ENCODE results near the gene HUS1. TPM values are rescaled to one million over a fixed set of nuclear protein-coding genes. Genes with fewer than 3 reads are reported as not detected.

HUS1 gene
- total RNA-seq, 2 experiments from 2014 or later: 77.8 to 83.1 TPM

DNA sequence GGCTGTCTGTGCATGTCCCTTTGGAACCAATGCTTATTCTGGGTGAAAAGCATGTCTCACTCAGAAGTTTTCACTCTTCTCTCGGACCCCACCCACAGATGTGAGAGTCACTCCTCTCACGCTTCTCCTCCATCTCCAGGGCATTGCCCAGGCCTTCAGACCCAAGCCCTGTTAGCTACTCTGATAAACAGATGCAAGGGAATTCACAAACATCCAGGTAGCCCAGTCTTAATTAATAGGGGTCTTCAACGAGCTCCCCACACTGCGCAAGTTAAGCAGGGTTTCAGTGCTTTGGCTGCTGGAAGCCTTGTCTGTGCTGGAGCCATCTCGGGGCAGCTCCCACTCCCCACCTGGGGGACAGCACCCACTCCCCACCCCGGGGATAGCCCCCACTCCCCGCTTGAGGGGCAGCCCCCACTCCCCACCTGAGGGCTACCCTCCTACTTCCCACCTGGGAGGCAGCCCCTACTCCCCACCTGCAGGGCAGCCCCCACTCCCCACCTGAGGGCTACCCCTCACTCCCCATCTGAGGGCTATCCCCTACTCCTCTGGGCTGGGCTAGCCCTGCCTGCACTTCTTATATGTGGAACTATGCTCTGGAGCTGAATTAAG lies 39.9 kb downstream of the HUS1 start:
- no peak overlapping the region for H3K27ac ChIP-seq (ENCODE audit: low read depth in 1 of 2, low read length in 2 of 2)

DNA sequence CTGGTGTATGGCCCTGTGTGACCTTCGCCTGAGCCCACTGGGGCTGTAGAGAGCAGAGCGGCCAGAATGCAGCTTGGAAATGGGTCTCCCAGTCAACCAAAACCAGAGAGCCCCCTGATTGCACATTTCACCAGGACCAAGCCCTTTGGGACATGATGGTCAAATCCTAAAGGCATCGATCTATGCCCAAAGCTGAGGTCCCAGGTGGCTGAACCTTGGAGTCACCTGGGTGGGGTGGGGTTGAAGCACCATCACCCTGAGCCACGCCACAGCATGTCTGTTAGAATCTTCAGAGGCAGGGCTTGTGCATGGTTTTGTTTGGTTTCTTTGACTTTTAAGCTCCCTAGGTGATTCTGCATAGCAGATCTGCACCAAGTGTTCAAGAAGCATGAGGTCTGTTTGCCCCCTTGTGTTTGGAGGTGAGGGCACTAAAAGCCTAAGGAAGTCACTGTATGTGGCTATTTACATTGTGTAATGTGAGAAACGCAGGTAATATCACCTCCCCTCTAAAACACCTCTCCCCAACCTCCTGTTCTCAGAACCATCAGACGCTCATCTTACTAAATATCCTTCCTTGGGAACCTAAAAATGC lies 40.7 kb downstream of the HUS1 start:
- Mint-ChIP-seq H3K4me3 (no peak overlapping the region), H3K27ac (no peak overlapping the region), H3K27me3 (no peaks in the 10 kb centered on the region), H3K36me3 (ENCODE audit: low read depth) (no peaks in the 10 kb centered on the region), H3K9me3 (no peaks in the 10 kb centered on the region), H3K4me1 (ENCODE audit: low read depth) (no peaks in the 10 kb centered on the region)
- ChIA-PET CTCF (interaction anchor here (1.3 kb wide), 1 partner anchor 216 kb away, joined by 3 read pairs; no protein-coding TSS in a partner anchor), POLR2A (no interaction called here)
- ATAC-seq (ENCODE audit: poor library complexity): no peak
- intact Hi-C loops (cut with DNase I, micrococcal nuclease): no loop called here
- no peak overlapping the region for H3K27ac ChIP-seq (ENCODE audit: low read depth in 1 of 2, low read length in 2 of 2)
- no peak for DNase-seq
- TF ChIP-seq, protein P1, sequence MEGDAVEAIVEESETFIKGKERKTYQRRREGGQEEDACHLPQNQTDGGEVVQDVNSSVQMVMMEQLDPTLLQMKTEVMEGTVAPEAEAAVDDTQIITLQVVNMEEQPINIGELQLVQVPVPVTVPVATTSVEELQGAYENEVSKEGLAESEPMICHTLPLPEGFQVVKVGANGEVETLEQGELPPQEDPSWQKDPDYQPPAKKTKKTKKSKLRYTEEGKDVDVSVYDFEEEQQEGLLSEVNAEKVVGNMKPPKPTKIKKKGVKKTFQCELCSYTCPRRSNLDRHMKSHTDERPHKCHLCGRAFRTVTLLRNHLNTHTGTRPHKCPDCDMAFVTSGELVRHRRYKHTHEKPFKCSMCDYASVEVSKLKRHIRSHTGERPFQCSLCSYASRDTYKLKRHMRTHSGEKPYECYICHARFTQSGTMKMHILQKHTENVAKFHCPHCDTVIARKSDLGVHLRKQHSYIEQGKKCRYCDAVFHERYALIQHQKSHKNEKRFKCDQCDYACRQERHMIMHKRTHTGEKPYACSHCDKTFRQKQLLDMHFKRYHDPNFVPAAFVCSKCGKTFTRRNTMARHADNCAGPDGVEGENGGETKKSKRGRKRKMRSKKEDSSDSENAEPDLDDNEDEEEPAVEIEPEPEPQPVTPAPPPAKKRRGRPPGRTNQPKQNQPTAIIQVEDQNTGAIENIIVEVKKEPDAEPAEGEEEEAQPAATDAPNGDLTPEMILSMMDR (IDR thresholded peaks at IDR 0.05): no peak
- H3K27me3 ChIP-seq (ENCODE audit: control insufficient read depth in 1 of 2, insufficient read depth in 2 of 2, low read length in 2 of 2): no peaks in the 10 kb centered on the region
- no peak overlapping the region for H3K4me3 ChIP-seq (ENCODE audit: low read length)
- H3K9me3 ChIP-seq (ENCODE audit: control insufficient read depth in 1 of 2, insufficient read depth in 1 of 2, low read length in 2 of 2): no peaks in the 10 kb centered on the region
- no peaks in the 10 kb centered on the region for H3K4me1 ChIP-seq (ENCODE audit: insufficient read depth, low read length)
- H3K36me3 ChIP-seq (ENCODE audit: insufficient read depth, low read length): no peaks in the 10 kb centered on the region

More for the DNA sequence above, 39.9 kb downstream of the HUS1 start:
- intact Hi-C loops (cut with DNase I, micrococcal nuclease): loop anchor here (10.0 kb wide), 1 partner anchor 1225 kb away; no protein-coding TSS in a partner anchor
- Mint-ChIP-seq H3K4me1 (ENCODE audit: low read depth) (no peaks in the 10 kb centered on the region), H3K27ac (no peak overlapping the region), H3K9me3 (no peaks in the 10 kb centered on the region), H3K4me3 (no peak overlapping the region), H3K27me3 (no peaks in the 10 kb centered on the region), H3K36me3 (ENCODE audit: low read depth) (no peaks in the 10 kb centered on the region)
- TF ChIP-seq, protein P1 (IDR thresholded peaks at IDR 0.05): no peak
- CTCF ChIA-PET: no interaction called here
- DNase-seq: no peak
- POLR2A ChIA-PET: no interaction called here
- Histone ChIP-seq H3K4me1 (ENCODE audit: insufficient read depth, low read length) (no peaks in the 10 kb centered on the region), H3K4me3 (ENCODE audit: low read length) (no peak overlapping the region), H3K9me3 (ENCODE audit: control insufficient read depth in 1 of 2, insufficient read depth in 1 of 2, low read length in 2 of 2) (no peaks in the 10 kb centered on the region), H3K27me3 (ENCODE audit: control insufficient read depth in 1 of 2, insufficient read depth in 2 of 2, low read length in 2 of 2) (no peaks in the 10 kb centered on the region), H3K36me3 (ENCODE audit: insufficient read depth, low read length) (no peaks in the 10 kb centered on the region)
- no peak for ATAC-seq (ENCODE audit: poor library complexity)

DNA sequence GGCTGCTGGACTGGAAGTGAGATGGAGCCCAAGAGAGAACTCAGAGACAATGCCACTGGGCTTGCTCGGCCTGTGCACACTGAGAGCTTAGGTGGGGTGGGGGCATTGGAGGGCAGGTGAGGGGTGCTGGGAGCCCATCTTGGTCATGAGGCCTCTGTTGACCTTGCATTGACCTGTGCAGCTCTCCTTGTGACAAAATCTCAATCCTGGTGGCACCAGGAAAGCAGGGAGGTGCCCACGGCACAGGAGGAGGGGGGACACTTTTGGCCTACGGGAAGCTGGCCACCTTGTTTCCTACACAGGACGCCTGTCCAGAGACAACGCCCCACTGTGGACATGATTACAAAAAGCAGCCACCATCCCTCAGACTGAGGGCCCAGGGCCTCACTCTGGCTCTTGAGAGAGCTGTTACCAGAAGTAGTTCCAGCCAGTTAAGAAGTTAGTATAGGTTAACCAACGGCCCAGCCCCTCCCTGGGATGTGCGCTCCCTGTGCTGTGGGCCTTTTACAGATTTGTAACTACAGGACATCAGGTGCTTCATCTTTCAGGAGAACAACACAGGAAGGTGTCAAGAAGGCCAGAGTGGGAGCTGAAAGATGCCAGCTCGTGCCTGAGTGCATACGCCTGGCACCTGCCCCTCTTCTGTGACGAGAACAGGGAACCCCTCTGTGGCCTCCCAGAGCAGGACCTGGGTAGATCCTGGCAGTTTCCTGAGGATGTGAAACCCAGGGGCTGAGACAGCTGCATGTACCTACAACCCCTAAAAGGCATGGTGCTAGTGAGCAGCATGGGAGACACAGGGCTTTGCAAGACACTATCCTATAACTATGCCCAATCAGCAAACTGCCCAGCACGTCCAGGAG lies 41.5 kb downstream of the HUS1 start:
- ATAC-seq (ENCODE audit: poor library complexity) (no peak), DNase-seq (peak in 1 of 14 experiments; percentile 16)
- POLR2A ChIA-PET: no interaction called here
- Histone ChIP-seq H3K4me1 (ENCODE audit: insufficient read depth, low read length) (no peaks in the 10 kb centered on the region), H3K27me3 (ENCODE audit: control insufficient read depth in 1 of 2, insufficient read depth in 2 of 2, low read length in 2 of 2) (no peaks in the 10 kb centered on the region), H3K9me3 (ENCODE audit: control insufficient read depth in 1 of 2, insufficient read depth in 1 of 2, low read length in 2 of 2) (no peaks in the 10 kb centered on the region), H3K27ac (ENCODE audit: low read depth in 1 of 2, low read length in 2 of 2) (no peak overlapping the region), H3K36me3 (ENCODE audit: insufficient read depth, low read length) (no peaks in the 10 kb centered on the region), H3K4me3 (ENCODE audit: low read length) (no peak overlapping the region)
- no peaks in the 10 kb centered on the region for H3K9me3 Mint-ChIP-seq
- TF ChIP-seq, protein P1 (IDR thresholded peaks at IDR 0.05): no peak
- CTCF ChIA-PET: interaction anchor here (1.3 kb wide), 1 partner anchor 217 kb away, joined by 3 read pairs; no protein-coding TSS in a partner anchor
- H3K27me3 Mint-ChIP-seq: no peaks in the 10 kb centered on the region
- H3K4me3 Mint-ChIP-seq: no peak overlapping the region
- no peaks in the 10 kb centered on the region for H3K4me1 Mint-ChIP-seq (ENCODE audit: low read depth)
- intact Hi-C loops (cut with DNase I, micrococcal nuclease): no loop called here
- H3K27ac Mint-ChIP-seq: no peak overlapping the region
- H3K36me3 Mint-ChIP-seq (ENCODE audit: low read depth): no peaks in the 10 kb centered on the region

Data from CD4-positive, alpha-beta T cell (primary cell).